ENCODE measurements around the gene C2CD2.

DNA sequence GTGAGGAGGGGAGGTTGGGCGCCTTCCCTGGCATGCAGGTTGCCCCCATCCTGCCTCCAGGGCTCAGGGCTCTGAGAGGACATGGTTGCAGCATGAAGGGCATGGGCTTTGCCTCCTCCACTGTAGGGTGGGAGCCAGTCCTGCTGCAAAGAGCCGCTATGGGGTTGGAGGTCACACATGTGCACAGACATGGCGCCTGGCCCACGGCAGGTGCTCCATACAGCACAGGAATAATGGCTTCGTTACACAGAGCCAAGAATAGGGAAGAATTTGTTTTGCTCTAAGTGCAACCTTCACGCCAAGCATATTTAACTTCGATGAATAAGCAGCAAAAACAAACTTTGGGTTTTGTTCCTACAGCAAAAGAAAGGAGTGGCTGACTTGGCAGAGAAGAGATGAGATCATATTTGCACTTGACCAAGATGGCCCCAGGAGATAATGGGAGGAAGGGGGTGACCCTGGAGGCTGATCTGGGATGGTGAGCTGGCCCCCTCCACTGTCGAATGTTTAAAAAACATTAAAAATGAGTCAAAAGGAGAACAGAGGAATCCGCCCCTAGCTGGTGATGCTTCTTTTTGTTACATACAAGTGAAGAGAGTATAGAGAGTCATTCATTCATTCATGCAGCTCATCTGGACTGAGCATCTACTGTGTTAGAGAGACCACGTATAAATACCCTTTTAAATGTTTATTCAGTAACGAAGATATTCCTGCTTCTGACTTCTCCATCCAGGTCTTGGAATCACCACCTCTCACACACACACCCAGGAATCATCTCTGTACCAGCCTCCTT, 12.4 kb upstream of the C2CD2 start:
- TF ChIP-seq, protein P1, sequence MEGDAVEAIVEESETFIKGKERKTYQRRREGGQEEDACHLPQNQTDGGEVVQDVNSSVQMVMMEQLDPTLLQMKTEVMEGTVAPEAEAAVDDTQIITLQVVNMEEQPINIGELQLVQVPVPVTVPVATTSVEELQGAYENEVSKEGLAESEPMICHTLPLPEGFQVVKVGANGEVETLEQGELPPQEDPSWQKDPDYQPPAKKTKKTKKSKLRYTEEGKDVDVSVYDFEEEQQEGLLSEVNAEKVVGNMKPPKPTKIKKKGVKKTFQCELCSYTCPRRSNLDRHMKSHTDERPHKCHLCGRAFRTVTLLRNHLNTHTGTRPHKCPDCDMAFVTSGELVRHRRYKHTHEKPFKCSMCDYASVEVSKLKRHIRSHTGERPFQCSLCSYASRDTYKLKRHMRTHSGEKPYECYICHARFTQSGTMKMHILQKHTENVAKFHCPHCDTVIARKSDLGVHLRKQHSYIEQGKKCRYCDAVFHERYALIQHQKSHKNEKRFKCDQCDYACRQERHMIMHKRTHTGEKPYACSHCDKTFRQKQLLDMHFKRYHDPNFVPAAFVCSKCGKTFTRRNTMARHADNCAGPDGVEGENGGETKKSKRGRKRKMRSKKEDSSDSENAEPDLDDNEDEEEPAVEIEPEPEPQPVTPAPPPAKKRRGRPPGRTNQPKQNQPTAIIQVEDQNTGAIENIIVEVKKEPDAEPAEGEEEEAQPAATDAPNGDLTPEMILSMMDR (IDR thresholded peaks at IDR 0.05): no peak
- TF ChIP-seq POLR2A (IDR thresholded peaks at IDR 0.05): no peak

Data from breast epithelium (tissue), 3 donors.